Thyroid gland (tissue), 4 donors: ENCODE measurements around the gene FAM72C.
"Not testable (repeated sequence)": the region's sequence is repeated elsewhere in the genome, so short reads cannot be mapped to it uniquely, and the experiment has no call there.

Experiments
- CTCF ChIP-seq, 6 experiments: fragments of 200-600 bp in 3 of 6; fragments of 450-650 bp in 3 of 6; sonication (generic) in 3 of 6; IDR thresholded peaks; one replicate each; pipeline ENCODE4 v1.5.1; 2016 to 2019; ENCODE audit warnings: antibody characterized with exemption in 6 of 6, mild to moderate bottlenecking in 2 of 6, inconsistent platforms in 1 of 6, moderate library complexity in 1 of 6
- POLR2A ChIP-seq, 2 donors: fragments of 450-650 bp; IDR thresholded peaks; one replicate each; pipeline ENCODE4 v1.6.1; 2017; ENCODE audit warnings: antibody characterized with exemption in 2 of 2, mild to moderate bottlenecking in 2 of 2, moderate library complexity in 1 of 2

GRCh38 chr1:143936457-143937115 is 35.2 kb downstream of the FAM72C start:
- TF ChIP-seq POLR2A (IDR thresholded peaks at IDR 0.05): not testable (repeated sequence)
- TF ChIP-seq CTCF (IDR thresholded peaks at IDR 0.05): peak in 1 of 6 experiments; percentile 43
